Hematopoietic multipotent progenitor cell treated with erythropoietin and hydrocortisone succinate and interleukin-3 and kit ligand, for 15 days (in vitro differentiated cells): ENCODE data around the gene R3HDM4.

Experiments used
- DNase-seq: peaks from one replicate; pipeline ENCODE4 v3.0.0-alpha.2; 2015; ENCODE audit warnings: low spot score

R3HDM4 gene

DNA sequence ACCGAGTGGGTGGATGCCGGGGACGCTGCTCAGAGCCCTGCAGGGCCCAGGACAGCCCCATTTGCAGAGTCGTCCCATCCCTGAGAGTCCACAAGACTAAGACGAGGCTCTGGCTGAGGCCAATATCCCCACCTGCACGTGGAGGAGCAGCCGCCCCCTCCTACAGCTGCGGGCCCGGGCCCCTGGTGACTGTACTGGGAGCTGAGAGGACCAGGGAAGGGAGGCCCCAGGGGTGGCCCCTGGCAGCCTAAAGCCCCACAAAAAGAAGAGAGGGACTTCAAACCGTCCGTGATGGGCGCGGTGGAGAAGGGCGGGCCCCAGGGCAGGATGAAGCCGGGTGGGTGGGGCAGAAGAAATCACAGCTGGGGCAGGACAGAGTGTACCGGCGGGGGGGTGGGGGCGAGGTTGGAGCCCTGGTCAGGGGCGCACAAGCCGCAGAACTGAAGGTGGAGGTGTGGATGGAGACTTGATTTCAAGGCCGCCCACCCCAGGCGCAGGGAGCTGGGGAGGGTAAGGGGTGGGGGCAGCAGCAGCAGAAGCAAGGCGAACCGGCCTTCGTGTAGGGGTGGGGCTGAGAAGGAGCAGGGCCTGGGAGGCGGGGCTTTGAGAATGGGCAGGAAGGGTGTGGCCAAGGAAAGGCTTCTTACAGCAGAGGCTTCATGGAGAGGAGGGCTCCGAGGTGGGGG is 40.6 kb downstream of the R3HDM4 start:
- peak; percentile 76 for DNase-seq

DNA sequence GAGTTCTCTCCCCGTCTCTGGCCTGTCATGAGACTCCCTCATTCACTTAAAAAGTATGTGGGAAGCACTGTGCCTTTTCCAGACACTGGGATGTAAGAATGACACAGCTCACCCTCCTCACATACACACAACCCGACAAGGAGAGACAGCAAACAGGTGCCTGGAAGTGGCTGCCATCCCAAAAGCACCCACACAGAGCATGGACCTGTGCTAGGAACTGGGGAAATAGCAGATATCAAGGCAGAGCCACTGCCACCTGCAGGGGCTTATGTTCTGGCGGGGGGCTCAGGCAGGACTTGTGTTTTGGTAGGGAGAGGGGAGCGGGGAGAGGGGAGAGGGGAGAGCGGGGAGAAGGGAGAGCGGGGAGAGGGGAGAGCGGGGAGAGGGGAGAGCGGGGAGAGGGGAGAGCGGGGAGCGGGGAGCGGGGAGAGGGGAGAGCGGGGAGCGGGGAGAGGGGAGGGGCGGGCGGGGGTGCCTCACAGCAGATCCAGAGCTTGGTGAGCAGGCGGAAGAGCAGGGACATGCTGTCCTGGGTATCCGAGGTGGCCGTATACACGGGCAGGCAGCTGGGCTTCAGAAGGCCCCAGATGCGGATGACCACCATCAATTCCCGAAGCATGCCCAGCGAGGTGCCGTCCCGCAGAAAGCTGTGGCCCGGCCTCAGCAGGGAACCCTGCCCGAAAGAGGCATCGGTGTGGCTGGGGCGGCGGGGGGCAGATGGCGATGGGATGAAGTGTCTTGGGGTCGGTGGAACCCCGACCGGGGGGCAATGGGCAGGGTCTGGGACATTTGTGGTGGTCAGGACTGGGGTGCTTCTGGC is 41.4 kb downstream of the R3HDM4 start:
- DNase-seq: no peak

DNA sequence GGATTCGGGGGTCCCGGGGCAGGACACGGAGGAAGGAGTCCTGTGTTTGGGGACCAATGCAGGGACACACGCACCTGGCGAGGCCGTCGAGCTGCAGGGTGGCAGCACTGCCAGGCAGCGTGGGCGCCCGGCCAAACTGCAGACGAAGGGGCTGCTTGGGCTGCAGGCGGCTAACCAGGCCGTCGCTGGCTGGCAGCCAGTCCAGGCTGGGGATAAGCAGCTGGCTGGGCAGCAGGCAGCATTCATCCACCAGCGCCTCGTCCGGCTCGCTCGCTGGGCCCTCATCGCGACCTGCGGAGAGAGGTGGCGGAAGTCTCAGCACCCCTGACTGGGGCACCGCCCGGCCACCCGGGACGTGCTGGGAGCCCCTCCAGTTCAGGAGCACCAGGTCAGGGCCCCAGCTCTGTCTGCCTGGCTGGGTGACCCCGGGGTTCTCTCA is 42.0 kb downstream of the R3HDM4 start:
- no peak for DNase-seq

DNA sequence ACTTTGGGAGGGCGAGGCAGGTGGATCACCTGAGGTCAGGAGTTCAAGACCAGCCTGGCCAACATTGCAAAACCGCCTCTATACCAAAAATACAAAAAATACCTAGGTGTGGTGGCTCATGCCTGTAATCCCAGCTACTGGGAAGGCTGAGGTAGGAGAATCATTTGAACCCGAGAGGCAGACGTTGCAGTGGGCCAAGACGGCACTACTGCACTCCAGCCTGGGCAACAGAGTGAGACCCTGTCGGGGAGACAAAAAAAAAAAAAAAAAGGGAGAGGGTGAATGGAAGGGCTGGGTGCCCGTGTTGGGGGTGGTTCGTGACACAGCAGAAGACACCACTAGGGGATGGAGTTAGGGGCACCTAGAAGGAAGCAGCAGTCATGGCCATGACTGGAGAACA is 42.7 kb downstream of the R3HDM4 start:
- no peak for DNase-seq

DNA sequence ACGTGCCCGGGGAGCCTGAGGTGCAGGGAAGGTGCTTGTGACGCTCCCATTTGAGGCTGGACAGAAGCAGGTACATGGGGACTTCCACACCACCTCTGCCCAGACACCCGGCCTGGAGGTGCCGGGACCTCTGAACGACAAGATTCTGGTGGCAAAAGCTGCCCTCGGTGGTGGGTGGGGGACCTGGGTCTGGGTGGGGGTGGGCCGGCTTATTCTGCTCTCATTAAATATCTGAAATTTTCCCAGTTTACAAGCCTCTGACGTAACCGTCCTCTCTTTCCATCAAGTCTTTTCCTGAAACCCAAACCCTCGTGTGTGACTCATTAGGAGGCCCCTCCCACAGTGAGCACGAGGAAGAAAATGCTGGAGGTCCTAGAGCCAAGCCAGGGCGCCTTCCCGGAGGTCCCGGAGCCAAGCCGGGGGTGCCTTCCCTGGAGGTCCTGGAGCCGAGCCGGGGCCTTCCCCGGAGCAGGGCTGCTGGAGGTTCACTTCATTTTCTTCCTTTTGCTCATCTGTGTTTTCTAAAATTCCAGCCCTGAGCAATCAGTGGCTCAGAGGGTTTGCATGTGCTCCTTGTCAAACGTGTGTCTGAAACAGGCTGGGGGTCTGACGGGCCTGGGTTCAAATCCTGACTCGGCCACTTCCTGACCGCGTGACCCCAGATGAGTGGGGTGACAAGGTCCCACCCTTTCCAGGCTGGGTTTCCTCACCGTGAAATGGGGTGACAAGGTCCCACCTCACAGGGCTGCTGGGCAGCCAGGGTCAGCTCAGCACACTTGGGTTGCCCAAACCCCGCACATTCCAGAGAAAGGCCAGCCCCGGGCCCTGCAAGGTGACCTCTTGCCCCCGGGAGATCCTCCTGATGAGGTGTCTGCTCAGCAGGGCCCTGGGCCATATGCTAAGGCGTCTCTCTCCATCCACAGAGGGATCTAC is 43.5 kb downstream of the R3HDM4 start:
- DNase-seq: no peak

DNA sequence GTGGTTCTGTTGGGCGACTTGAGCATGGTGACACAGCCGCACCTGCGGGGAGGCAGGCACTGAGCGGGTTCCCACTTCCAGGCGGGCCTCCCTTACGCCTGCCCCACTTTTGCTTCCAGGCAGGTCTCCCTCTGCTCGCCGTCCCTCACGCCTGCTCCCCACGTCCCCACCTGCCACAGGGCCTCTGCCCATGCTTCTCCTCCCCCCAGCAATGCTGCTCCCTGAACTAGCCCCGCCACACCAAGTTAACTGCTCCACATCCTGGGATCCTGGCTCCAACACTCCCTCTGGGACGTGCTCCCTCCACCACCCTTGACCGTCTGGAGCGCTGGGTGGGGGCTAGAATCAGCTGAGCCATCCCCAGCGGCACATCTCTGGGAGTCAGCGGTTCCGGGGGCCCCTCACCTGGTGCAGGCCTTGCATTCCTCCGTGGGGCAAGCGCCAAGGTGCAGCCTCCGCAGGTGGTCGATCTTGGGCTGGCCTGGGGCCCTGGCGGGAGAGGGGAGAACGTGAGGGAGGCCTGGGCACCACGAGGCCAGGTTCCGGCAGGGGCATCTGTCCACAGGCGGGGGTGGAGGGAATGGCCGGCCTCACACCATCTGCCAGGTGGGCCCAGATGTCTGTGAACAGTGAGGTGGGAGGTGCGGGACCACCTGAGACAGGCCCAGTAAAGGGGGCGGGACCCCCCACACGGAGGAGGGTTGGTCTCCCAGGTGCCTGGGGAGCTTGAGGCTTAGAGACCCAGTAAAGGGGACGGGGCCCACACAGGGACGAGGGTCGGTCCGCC is 44.4 kb downstream of the R3HDM4 start:
- DNase-seq: no peak

DNA sequence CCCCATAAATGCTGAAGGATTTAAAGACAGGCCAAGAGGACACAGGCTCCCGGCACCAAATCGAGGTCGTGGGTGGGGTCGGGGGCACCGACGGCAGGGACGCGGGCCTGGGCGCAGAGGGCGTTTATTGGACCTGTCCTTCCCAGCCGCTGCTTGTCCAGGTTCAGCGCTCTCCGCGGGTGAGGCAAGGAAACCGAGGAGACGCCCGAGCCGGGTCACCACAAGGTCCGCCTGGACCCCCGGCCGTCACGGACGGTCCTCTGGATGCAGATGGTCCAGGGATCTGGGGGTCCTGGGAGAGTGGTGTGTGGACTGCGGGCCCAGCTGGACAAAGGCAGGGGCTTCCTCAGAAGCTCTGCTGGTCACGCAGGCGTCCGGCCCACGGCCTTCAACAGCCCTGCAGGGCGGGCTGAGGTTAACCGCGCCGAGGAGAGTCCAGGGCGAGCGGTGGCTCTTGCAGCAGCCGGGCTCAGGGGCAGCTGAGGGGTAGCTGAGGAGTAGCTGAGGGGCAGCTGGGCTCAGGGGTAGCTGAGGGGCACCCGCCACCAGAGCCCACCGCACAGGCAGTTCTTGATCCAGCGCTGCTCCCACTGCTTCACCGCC is 45.1 kb downstream of the R3HDM4 start:
- no peak for DNase-seq

DNA sequence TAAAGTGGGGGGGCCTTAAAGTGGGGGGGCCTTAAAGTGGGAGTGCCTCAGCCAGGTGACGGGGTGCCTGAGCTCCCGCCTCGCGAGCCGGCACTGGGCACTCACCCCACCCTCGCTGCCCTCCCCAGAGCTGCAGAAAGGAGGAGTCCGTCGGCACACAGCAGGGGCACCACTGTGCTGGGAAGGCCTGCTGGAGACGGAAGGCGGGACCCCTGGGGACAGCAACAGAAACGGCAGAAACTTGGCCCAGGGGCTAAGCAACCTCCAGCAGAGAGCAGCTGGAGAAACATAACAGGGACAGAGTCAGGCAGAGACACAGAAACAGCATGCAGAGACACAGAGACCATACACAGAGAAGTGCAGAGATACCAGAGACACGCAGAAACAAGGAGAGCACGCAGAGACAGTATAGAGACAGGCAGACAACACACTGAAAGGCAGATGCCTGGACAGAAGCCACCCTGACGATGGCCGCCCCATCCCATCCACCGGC is 45.7 kb downstream of the R3HDM4 start:
- DNase-seq: no peak

DNA sequence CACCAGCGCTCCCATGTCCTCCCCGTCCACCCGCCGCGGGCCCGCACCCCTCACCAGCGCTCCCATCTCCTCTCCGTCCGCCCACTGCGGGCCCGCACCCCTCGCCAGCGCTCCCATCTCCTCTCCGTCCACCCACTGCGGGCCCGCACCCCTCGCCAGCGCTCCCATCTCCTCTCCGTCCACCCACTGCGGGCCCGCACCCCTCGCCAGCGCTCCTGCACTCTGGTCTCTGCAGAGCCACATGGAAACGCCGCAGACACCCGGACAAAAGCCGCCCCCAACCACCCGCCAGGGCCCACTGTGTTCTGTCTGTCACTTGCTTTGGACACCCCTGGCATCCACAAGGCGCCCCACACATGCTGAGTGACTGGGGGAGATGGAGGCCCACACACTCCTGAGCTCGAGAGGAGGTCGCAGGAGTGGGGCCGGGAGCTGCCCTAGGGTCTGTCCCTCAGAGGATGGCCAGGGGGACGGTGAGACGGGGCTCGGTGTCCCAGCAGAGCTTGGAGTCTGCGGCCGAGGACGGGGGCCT is 46.2 kb downstream of the R3HDM4 start:
- DNase-seq: no peak

DNA sequence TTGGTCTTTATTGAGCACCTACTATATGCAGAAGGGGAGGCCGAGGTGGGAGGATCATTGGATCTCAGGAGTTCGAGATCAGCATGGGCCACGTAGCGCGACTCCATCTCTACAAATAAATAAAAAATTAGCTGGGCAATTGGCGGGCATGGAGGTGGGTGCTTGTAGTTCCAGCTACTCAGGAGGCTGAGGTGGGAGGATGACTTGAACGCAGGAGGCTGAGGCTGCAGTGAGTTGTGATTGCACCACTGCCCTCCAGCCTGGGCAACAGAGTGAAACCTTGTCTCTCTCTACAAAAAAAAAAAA is 49.8 kb downstream of the R3HDM4 start:
- no peak for DNase-seq

DNA sequence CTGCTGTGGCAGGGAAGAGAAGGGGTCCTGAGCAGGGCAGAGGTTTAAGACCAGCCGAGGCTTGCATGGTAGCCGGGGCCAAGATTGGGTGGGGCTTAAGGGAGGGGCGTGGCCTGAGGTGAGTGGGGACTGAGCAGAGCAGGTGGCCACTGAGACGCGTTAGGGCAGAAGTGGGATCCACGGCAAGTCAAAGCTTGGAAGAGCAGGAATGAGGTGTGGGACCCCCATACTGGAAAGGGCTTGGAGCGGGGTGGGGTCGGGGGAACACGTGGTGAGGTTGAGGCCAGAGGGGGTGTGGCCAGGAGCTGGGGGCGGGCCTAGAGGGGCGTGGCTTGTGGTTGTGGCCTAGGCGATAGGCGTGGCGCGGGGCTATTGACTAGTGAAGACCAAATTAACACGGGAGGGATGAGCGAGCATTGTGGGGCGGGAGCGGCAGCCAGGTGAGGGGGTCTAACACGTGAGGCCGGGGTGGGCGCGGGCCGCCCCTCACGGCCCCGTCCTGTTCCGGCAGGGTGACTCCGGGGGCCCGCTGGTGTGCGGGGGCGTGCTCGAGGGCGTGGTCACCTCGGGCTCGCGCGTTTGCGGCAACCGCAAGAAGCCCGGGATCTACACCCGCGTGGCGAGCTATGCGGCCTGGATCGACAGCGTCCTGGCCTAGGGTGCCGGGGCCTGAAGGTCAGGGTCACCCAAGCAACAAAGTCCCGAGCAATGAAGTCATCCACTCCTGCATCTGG is 50.3 kb downstream of the R3HDM4 start:
- DNase-seq: peak; percentile 79

DNA sequence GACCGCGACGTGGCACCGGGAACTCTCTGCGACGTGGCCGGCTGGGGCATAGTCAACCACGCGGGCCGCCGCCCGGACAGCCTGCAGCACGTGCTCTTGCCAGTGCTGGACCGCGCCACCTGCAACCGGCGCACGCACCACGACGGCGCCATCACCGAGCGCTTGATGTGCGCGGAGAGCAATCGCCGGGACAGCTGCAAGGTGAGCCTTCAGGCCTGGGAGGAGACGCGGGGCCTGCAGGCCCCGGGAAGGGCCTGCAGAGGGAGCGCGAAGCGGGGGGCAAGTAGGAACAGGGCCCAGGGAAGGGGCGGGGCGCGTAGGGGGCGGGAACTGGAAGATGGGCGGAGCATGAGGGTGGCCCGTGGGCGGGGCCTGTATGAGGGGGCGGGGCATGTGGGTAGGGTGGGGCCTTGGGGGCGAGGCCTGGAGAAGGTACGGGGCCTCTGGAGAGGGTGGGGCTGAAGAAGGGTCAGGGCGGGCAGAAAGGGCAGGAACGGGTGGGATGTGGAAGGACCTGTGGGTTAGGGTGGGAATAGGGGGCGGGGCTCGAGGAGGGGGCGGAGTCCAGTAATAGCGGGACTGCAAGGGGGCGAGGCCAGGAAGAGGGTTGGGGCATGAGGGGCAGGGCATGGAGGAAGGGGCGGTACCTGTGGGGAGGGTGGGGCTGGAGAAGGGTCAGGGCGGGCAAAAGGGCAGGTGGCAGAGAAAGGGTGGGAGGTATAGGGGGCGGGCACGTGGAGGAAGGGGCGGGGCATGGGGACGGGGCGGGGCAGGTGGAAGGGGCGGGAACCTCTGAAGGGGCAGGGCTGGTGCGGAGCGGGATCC is 51.1 kb downstream of the R3HDM4 start:
- peak; percentile 66 for DNase-seq

DNA sequence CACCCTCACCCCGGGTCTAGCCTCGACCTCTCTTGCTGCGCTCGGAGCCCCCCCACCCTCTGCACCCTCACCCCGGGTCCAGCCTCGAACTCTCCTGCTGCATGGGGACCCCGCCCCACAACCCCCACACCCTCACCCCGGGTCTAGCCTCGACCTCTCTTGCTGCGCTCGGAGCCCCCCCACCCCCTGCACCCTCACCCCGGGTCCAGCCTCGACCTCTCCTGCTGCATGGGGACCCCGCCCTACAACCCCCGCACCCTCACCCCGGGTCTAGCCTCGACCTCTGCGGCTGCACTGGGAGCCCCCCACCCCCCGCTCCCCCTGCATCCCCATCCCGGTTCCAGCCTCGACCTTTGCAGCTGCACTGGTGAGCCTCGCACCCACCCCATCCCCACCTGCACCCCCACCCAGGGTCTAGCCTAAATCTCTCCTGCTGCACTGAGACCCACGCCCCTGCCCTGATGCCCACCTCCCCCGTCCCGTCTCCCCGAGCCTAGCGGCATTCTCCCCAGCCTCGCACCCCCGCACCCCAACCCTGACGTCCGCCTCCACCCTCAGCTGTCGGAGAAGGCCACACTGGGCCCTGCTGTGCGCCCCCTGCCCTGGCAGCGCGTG is 51.8 kb downstream of the R3HDM4 start:
- DNase-seq: no peak

DNA sequence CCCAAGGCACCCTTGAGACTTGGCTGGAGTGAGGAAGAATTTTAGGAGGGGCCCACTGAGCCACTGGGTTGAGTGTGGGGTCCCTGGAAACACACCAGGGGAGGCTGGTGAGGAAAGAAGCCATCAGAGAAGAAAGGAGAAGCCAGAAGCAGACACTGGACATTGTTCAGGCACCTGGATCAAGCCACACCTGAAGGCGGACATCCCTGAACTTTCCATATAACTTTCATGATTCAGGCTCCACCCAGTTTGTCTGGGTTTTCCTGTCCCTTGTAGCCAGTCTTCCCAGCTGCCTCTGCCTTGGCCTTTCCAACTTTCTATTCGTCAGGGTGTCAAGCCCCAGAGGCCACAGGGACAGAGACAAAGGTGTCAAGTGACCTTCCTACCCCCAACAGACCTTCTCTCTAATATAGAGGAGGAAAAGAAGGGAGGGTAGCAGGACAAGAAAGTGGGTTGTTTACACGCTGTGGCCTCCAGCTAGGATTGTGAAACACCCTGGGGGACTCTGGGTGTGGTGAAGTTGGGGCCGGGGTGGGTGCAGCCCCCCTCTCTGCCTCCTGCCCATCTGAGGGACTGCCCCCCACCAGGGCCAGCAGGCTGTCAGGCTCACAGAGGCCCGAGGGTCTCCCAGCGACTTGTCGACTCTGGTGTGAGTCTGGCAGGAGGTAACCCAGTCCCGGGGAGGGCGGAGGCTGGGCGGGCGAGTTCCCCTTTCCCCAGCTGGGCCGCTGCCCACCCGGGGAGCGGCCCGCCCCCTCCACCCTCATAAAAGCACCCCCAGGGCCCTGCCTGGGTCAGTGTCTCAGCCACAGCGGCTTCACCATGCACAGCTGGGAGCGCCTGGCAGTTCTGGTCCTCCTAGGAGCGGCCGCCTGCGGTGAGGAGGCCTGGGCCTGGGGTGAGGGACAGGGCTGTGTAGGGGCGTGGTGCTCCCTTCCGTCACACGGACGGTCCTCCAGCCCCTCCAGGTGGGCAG is 53.9 kb downstream of the R3HDM4 start, which contains the start of gene CFD:
Gene CFD, plus strand, starts transcription at position 797 of the 976 bp plus-strand sequence. Its CDS starts 26 bp downstream, at position 823.
- DNase-seq: no peak

DNA sequence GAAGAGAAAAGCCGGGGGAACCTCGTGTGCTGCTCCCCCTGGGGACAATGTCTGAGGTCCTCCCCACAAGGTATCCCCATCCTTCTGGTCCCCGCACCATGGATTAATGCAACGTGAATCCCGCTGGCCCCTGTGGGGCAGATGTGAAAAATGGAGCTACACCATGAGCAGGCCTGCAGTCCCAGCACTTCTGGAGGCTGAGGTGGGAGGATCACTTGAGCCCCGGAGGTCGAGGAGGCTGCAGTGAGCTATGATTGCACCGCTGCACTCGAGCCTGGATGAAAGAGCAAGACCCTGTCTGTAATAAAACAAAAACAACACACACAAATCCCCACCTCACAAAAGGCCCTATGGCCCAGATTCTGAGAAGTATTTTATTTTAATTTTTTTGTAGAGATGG is 54.7 kb downstream of the R3HDM4 start:
- no peak for DNase-seq

DNA sequence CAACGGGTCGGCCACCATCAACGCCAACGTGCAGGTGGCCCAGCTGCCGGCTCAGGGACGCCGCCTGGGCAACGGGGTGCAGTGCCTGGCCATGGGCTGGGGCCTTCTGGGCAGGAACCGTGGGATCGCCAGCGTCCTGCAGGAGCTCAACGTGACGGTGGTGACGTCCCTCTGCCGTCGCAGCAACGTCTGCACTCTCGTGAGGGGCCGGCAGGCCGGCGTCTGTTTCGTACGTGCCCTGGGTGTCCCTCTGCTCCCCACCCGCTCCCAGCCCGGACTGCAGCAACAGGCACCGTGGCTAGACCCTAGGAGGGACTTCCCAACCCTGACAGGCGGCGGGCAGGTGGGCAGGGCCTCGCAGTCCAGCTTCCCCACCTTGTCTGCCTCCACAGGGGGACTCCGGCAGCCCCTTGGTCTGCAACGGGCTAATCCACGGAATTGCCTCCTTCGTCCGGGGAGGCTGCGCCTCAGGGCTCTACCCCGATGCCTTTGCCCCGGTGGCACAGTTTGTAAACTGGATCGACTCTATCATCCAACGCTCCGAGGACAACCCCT is 57.4 kb downstream of the R3HDM4 start:
- DNase-seq: no peak

DNA sequence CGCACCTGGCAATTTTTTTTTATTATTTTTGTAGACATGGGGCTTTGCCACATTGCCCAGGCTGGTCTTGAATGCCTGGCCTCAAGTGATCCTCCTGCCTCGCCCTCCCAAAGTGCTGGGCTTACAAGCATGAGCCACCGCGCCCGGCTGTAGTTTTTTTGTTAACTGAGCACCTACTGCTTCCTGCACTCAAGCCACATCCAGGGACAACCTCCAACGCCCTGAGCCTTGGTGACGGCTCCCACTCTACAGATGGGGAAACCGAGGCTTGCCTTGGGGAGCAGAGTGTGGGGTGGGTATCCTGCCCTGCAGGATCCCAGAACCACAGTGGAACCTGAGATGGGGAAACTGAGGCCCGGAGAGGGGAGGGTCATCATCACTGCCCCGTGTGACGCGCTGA is 57.9 kb downstream of the R3HDM4 start:
- DNase-seq: no peak
